HG03095 (cell line): Measurements from ENCODE around the gene MSH3.
"Not testable (repeated sequence)": the region's sequence is repeated elsewhere in the genome, so short reads cannot be mapped to it uniquely, and the experiment has no call there.

Experiments
- ATAC-seq: cut with Tn5 transposase; IDR thresholded peaks from one replicate; pipeline ENCODE4 v1.9.1; 2021; ENCODE audit warnings: moderate library complexity; ENCODE audit not compliant: unreplicated experiment

The MSH3 gene

GRCh38 chr5:80655231-80655774 is 851 bp downstream of the MSH3 start:
- ATAC-seq = no peak

- ATAC-seq = no peak
Measured at GRCh38 chr5:80656425-80656824, 2.0 kb downstream of the MSH3 start.

- ATAC-seq = no peak
Measured at GRCh38 chr5:80659106-80659505, 4.7 kb downstream of the MSH3 start.

DNA sequence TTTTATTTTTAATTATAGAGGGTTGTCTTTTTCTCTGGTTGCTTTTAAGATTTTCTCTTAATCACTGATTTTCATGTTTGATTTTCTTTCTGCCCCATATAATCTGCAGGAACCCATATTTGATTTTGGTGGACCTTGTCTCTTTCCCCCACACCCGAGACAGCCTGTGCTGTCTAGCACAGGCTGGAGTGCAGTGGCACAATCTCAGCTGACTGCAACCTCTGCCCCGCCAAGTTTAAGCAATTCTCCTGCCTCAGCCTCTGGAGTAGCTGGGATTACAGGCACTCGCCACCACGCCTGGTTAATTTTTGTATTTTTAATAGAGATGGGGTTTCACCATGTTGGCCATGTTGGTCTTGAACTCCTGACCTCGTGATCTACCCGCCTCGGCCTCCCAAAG is 6.2 kb downstream of the MSH3 start:
- ATAC-seq = not testable (repeated sequence)

- no peak for ATAC-seq
Measured at GRCh38 chr5:80662108-80662507, 7.7 kb downstream of the MSH3 start.

DNA sequence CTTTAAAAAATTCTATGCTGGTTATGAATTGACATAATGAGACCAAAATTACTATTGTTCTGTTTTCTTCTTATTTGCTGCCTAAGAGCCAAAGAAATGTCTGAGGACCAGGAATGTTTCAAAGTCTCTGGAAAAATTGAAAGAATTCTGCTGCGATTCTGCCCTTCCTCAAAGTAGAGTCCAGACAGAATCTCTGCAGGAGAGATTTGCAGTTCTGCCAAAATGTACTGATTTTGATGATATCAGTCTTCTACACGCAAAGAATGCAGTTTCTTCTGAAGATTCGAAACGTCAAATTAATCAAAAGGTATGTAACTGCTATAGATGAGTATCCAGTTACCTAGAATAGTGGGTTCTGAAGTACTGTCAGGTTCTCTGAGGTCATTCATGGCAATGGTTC is 10.6 kb downstream of the MSH3 start:
- ATAC-seq = no peak

DNA sequence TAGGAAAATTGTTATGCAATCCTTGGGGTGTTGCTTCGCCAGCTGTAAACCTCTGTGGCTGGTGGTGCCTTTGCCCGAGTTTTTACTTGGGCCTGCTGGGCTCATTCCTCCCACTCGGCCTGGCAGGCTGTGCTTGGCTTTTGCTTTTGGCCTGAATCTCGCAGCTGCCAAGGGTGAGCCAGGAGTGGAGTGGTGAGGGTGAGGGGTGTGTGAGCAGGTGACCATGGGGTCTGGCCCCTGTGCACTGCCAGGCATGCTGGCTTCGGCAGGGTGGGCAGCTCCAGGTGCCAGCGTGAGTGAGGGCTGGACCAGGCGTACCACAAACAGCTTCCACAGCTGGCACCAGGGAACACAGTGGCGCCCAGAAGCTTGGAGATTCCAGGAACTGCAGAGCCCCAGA is 12.9 kb downstream of the MSH3 start:
- no peak for ATAC-seq

- peak; percentile 71 for ATAC-seq
Measured at GRCh38 chr5:80668016-80668969, 13.8 kb downstream of the MSH3 start.

- ATAC-seq = peak; percentile 40
Measured at GRCh38 chr5:80672140-80672736, 17.8 kb downstream of the MSH3 start.

- no peak for ATAC-seq
Measured at GRCh38 chr5:80676706-80677105, 22.3 kb downstream of the MSH3 start.

GRCh38 chr5:80686757-80687156 is 32.3 kb downstream of the MSH3 start:
- ATAC-seq = no peak

- ATAC-seq = no peak
Measured at GRCh38 chr5:80688648-80689420, 34.4 kb downstream of the MSH3 start.

DNA sequence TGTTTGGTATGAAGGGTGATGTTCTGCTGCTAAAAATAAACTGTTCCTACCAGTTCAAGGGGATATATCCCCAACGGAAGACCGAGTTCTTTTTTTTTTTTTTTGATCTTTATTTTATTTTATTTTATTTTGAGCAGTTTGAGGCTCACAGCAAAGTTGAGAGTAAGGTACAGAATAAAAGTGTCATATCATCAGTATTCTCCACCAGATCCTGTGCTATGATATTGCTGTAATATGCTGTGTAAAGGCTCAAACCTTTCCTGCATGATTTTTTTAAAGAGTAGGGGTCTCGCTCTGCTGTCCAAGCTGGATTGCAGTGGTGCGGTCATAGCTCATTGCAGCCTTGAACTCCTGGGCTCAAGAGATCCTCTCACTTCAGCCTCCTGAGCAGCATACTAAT is 35.2 kb downstream of the MSH3 start:
- ATAC-seq = no peak

DNA sequence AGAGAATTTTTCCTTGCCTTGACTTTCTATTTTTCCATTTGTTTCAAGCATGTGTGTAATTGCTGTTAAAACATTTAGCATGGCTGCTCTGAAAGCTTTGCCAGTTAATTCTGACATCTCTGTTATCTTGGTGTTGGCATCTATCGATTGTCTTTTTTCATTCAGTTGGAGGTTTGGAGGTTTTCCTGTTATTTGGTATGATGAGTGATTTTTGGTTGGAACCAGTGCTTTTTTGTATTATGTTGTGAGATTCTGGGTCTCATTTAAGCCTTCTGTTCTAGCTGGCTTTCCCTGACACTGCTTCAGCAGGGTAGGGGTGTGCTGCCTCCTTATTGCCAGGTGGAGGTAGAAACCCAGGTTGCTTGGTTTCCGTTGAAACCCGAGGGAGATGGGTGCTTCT is 41.2 kb downstream of the MSH3 start:
- no peak for ATAC-seq

DNA sequence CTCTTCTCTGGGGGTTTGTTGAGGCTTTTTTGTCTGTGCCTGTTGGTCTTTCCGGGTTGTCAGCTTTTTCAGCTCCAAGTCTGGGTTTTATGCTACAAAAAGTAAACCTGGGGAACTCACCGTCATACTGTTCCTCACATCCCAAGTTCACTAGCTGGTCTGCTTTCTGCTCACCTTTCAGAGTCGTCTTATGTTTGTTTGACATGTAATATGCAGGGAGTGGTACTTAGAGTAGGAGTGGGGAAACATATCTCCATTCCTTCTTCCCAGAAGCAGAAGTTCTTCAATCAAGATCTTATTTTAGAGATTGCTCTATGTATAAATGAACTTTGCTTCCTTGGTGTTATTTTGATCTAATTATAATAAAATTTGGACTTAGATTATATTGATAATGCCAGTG is 42.0 kb downstream of the MSH3 start:
- ATAC-seq = no peak

- ATAC-seq = no peak
Measured at GRCh38 chr5:80697100-80697499, 42.6 kb downstream of the MSH3 start.

GRCh38 chr5:80698369-80698768 is 43.9 kb downstream of the MSH3 start:
- no peak for ATAC-seq

GRCh38 chr5:80701597-80701996 is 47.1 kb downstream of the MSH3 start:
- ATAC-seq = no peak

DNA sequence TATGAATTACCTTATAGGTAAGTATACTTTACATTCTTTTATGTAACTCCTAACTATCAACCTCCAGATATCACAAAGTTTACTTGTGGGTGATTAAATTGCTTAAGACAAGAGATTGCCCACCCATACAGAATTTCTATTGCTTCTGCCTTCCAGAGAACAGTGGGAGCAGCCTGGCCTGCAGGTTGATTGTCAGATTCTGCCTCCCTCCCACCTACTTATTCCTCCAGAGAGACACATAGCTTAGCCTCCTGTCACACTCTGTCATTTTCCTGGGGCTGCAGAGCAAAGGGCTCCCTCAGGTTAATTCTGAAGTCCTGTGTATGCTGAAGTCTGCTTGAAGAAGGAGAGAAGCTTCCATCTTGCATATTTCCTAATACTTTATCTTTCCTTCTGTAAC is 48.8 kb downstream of the MSH3 start:
- ATAC-seq = no peak

DNA sequence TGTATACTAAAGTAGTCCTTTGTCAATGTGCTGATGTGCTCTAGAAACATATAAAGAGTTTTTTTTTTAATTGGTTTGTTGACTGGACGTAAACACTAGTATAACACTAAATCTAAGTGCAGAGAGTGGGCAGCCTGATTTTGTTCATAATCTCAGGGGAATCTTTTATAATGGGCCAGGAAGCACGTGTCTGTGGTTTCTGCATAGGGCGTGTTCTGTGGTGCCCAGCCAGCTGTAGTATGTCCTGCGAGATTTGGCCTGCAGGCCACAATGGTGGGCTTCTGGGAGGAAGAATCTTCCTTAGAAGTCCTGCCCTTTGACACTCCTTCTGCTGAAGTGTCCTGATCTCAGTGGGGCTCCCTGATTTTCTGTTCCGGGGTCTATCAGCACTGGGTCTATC is 49.3 kb downstream of the MSH3 start:
- ATAC-seq = no peak

GRCh38 chr5:80704221-80704620 is 49.8 kb downstream of the MSH3 start:
- no peak for ATAC-seq
